ENCODE data around the gene CSAD.

CSAD gene

GRCh38 chr12:53176750-53177149 lies 4.0 kb downstream of the CSAD start:
- TF ChIP-seq ISL1 (CRISPR knock-in tag; IDR thresholded peaks at IDR 0.05): no peak
- no peak for ATAC-seq

GRCh38 chr12:53174881-53175491 lies 5.7 kb downstream of the CSAD start:
- ATAC-seq: peak; percentile 65

GRCh38 chr12:53173085-53173715 lies 7.5 kb downstream of the CSAD start:
- TF ChIP-seq ARNTL (CRISPR knock-in tag; IDR thresholded peaks at IDR 0.05; ENCODE audit: borderline replicate concordance, low read depth) (no peak), ZFP30 (CRISPR knock-in tag; IDR thresholded peaks at IDR 0.05) (no peak), CSDC2 (CRISPR knock-in tag; IDR thresholded peaks at IDR 0.05) (no peak), RARB (CRISPR knock-in tag; IDR thresholded peaks at IDR 0.05) (no peak), ZC3H10 (CRISPR knock-in tag; IDR thresholded peaks at IDR 0.05) (no peak), ZNF565 (CRISPR knock-in tag; conservative IDR thresholded peaks at IDR 0.05; ENCODE audit: low read depth) (no peak), PATZ1 (CRISPR knock-in tag; IDR thresholded peaks at IDR 0.05; ENCODE audit: borderline replicate concordance) (no peak), ZNF8 (CRISPR knock-in tag; IDR thresholded peaks at IDR 0.05) (no peak), OSR1 (CRISPR knock-in tag; IDR thresholded peaks at IDR 0.05) (no peak), TCF4 (CRISPR knock-in tag; IDR thresholded peaks at IDR 0.05; ENCODE audit: borderline replicate concordance) (no peak), SNAI2 (CRISPR knock-in tag; IDR thresholded peaks at IDR 0.05) (no peak)
- peak; percentile 35; the same call in 2 of the 3 replicates for ATAC-seq

More at GRCh38 chr12:53174881-53175491, 5.7 kb downstream of the CSAD start:
- TF ChIP-seq POU6F1 (CRISPR knock-in tag; IDR thresholded peaks at IDR 0.05; ENCODE audit: borderline replicate concordance, low read depth) (no peak), TSHZ2 (CRISPR knock-in tag; IDR thresholded peaks at IDR 0.05) (no peak), ARNTL (CRISPR knock-in tag; IDR thresholded peaks at IDR 0.05; ENCODE audit: borderline replicate concordance, low read depth) (no peak), ZNF70 (CRISPR knock-in tag; IDR thresholded peaks at IDR 0.05) (no peak), TOX (CRISPR knock-in tag; IDR thresholded peaks at IDR 0.05; ENCODE audit: borderline replicate concordance) (no peak)

GRCh38 chr12:53172352-53172751 lies 8.4 kb downstream of the CSAD start:
- TF ChIP-seq BACH2 (CRISPR knock-in tag; IDR thresholded peaks at IDR 0.05; ENCODE audit: borderline replicate concordance) (no peak), PATZ1 (CRISPR knock-in tag; IDR thresholded peaks at IDR 0.05; ENCODE audit: borderline replicate concordance) (no peak), ZNF70 (CRISPR knock-in tag; IDR thresholded peaks at IDR 0.05) (no peak), POU6F1 (CRISPR knock-in tag; IDR thresholded peaks at IDR 0.05; ENCODE audit: borderline replicate concordance, low read depth) (no peak), CREB5 (CRISPR knock-in tag; IDR thresholded peaks at IDR 0.05; ENCODE audit: low read depth) (no peak), ZFP3 (CRISPR knock-in tag; IDR thresholded peaks at IDR 0.05) (no peak), ARNTL (CRISPR knock-in tag; IDR thresholded peaks at IDR 0.05; ENCODE audit: borderline replicate concordance, low read depth) (no peak), OSR1 (CRISPR knock-in tag; IDR thresholded peaks at IDR 0.05) (no peak), TCF4 (CRISPR knock-in tag; IDR thresholded peaks at IDR 0.05; ENCODE audit: borderline replicate concordance) (no peak), CSRNP3 (CRISPR knock-in tag; IDR thresholded peaks at IDR 0.05) (no peak), ZNF565 (CRISPR knock-in tag; conservative IDR thresholded peaks at IDR 0.05; ENCODE audit: low read depth) (no peak)
- ATAC-seq: peak; percentile 67

Measured in SK-N-SH treated with all-trans-retinoic acid at 6 μM for 48 hours (cell line).